MCF 10A (cell line): ENCODE data around the gene ELN. TPM values are rescaled to one million over a fixed set of nuclear protein-coding genes. Genes with fewer than 3 reads are reported as not detected.

Experiments
- BruUV-seq: library from RNA; stranded (reverse); fragments of 400-500 nt; replicated peaks from 2 replicates; lab custom pipeline; 2021; lab: Mats Ljungman, UMichigan
- CTCF ChIA-PET: fragments of 300-600 bp; sonication (Branson Sonifier 250); formaldehyde crosslinking; extraction: SDS; loops from one replicate; lab custom pipeline; 2021; ENCODE audit warnings: antibody characterized with exemption, inconsistent platforms; lab: Yijun Ruan, JAX
- POLR2A ChIA-PET: fragments of 300-600, 350-650 bp; sonication (Branson Sonifier 250); formaldehyde crosslinking; extraction: SDS; loops from one replicate; lab custom pipeline; 2020; ENCODE audit warnings: antibody characterized with exemption, inconsistent platforms; lab: Yijun Ruan, JAX
- DNase-seq: peaks from one replicate; pipeline ENCODE4 v3.0.0-alpha.2; 2018; ENCODE audit not compliant: unreplicated experiment
- H3K27ac Mint-ChIP-seq: one replicate; pipeline ENCODE4 v1.8.0; 2022; ENCODE audit warnings: mild to moderate bottlenecking, low read depth, mixed read lengths; ENCODE audit not compliant: unreplicated experiment
- H3K27me3 Mint-ChIP-seq: one replicate; pipeline ENCODE4 v1.8.0; 2022; ENCODE audit warnings: mixed read lengths; ENCODE audit not compliant: insufficient read depth, unreplicated experiment
- H3K36me3 Mint-ChIP-seq: one replicate; pipeline ENCODE4 v1.8.0; 2022; ENCODE audit warnings: mild to moderate bottlenecking, moderate library complexity, mixed read lengths; ENCODE audit not compliant: insufficient read depth, unreplicated experiment
- H3K4me1 Mint-ChIP-seq: one replicate; pipeline ENCODE4 v1.8.0; 2022; ENCODE audit warnings: mixed read lengths; ENCODE audit not compliant: insufficient read depth, unreplicated experiment
- H3K4me3 Mint-ChIP-seq: one replicate; pipeline ENCODE4 v1.8.0; 2022; ENCODE audit warnings: mild to moderate bottlenecking, moderate library complexity, mixed read lengths; ENCODE audit not compliant: unreplicated experiment
- H3K9me3 Mint-ChIP-seq: one replicate; pipeline ENCODE4 v1.8.0; 2022; ENCODE audit warnings: mixed read lengths; ENCODE audit not compliant: unreplicated experiment
- intact Hi-C: fragments of 100-400 bp; cut with micrococcal nuclease; formaldehyde crosslinking; loops from 2 replicates; pipeline ENCODE4 v1.14.1; 2022
- total RNA-seq: library from RNA; stranded (reverse); gene quantifications from 2 replicates; pipeline ENCODE4 v1.2.3, GENCODE V29; 2022
- TF ChIP-seq, protein P1 (sequence below): fragments of 200-600 bp; IDR thresholded peaks from one replicate; pipeline ENCODE4 v1.8.0; 2022; ENCODE audit warnings: antibody characterized with exemption, mild to moderate bottlenecking; ENCODE audit not compliant: unreplicated experiment

Gene ELN
- total RNA-seq, 1 experiment from 2014 or later, result not detected

DNA sequence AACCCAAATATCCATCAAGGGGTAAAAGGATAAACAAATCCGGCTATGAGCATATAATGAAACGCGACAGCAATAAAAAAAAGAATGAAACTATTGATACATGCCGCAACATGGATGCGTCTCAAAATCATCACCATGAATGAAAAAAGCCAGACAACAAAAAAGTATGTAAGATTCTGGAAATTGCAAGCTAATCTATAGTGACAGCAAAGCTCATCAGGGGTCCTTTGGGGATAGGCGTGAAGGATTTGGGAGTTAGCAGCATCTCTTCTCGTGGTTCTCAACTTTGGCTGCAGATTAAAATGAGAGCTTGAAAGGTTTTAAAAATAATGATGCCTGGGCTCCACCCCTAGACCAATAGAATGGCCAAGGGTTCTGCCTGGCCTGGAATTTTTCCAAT lies 46.0 kb upstream of the ELN start:
- Mint-ChIP-seq H3K9me3 (no peaks in the 10 kb centered on the region), H3K36me3 (no peaks in the 10 kb centered on the region), H3K4me1 (no peaks in the 10 kb centered on the region), H3K27ac (no peak overlapping the region), H3K27me3 (peaks cover 21% of the 10 kb centered on the region), H3K4me3 (no peak overlapping the region)
- no TSS peak for BruUV-seq
- ChIA-PET CTCF (no interaction called here), POLR2A (no interaction called here)
- intact Hi-C loops, result no loop called here
- TF ChIP-seq, protein P1, sequence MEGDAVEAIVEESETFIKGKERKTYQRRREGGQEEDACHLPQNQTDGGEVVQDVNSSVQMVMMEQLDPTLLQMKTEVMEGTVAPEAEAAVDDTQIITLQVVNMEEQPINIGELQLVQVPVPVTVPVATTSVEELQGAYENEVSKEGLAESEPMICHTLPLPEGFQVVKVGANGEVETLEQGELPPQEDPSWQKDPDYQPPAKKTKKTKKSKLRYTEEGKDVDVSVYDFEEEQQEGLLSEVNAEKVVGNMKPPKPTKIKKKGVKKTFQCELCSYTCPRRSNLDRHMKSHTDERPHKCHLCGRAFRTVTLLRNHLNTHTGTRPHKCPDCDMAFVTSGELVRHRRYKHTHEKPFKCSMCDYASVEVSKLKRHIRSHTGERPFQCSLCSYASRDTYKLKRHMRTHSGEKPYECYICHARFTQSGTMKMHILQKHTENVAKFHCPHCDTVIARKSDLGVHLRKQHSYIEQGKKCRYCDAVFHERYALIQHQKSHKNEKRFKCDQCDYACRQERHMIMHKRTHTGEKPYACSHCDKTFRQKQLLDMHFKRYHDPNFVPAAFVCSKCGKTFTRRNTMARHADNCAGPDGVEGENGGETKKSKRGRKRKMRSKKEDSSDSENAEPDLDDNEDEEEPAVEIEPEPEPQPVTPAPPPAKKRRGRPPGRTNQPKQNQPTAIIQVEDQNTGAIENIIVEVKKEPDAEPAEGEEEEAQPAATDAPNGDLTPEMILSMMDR, result no peak
- no peak for DNase-seq

DNA sequence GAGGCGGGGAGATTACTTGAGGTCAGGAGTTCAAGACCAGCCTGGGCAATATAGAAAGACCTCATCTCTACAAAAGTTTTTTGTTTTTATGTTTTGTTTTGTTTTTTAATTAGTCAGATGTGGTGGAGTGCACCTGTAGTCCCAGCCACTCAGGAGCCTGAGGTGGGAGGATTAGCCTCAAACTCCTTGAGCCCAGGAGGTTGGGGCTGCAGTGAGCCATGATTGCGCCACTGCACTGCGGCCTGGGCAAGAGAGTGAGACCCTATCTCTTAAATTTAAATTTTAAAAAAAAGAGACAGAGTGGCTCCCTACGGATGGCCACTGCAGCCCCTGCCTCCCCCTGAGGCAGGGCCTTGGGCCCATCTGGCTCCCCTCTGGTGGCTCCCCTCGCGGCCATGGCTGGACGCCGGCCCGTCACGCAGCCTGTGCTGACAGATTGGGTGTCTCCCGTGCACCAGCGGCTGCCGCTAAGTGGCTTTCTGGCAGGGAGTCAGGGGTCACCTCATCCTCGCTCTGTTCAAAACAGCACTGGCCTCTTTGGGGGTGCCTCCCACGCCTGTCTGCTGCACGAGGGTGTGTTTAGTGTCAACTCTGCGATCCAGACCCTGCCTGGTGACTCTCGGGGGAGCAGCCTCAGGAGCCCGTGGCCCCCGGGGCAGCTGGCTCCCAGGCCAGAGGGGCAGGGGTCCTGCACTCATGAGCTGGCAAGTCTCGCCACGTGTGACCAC lies 44.4 kb upstream of the ELN start:
- H3K36me3 Mint-ChIP-seq, result no peaks in the 10 kb centered on the region
- no peak overlapping the region for H3K4me3 Mint-ChIP-seq
- intact Hi-C loops, result no loop called here
- peaks cover 21% of the 10 kb centered on the region for H3K27me3 Mint-ChIP-seq
- no peaks in the 10 kb centered on the region for H3K9me3 Mint-ChIP-seq
- POLR2A ChIA-PET, result interaction anchor here (0.6 kb wide), 1 partner anchor 161 kb away, joined by 5 read pairs; no protein-coding TSS in a partner anchor
- no TSS peak for BruUV-seq
- no peaks in the 10 kb centered on the region for H3K4me1 Mint-ChIP-seq
- TF ChIP-seq, protein P1, result no peak
- H3K27ac Mint-ChIP-seq, result no peak overlapping the region
- no peak for DNase-seq
- CTCF ChIA-PET, result no interaction called here

DNA sequence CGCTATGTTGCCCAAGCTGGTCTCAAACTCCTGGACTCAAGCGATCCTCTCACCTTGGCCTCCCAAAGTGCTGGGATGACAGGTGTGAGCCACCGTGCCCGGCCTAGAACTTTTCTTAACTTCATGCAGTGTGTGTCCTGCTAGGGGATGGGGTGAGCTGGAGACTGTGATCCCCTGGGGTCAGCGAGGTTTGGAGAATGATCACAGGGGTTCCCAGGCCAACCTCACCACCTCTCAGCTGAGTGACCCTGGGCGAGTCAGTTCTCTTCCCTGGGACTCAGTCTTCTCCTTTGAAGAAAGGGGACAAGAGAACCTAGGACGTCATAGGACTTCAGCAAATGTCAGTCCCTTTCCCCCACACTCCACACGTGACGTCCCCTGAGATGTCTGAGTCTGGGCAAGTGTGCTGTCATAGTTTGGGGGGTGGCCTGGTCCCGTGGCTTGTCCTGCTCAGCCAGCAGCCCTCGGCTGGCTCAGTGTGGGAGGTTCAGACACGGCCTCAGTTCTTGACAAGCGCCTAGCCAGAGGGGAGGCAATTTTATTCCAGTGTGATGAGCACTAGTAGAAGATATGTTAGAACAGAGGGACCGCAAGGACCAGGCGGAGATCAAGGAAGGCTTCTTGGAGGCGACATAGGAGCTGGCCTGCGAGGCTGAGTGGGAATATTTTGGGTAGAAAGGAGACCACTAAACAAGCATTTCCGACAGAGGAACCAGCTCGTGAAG lies 43.3 kb upstream of the ELN start:
- CTCF ChIA-PET, result no interaction called here
- BruUV-seq, result no TSS peak
- H3K4me3 Mint-ChIP-seq, result no peak overlapping the region
- intact Hi-C loops, result no loop called here
- no peak for DNase-seq
- no peaks in the 10 kb centered on the region for H3K4me1 Mint-ChIP-seq
- H3K36me3 Mint-ChIP-seq, result no peaks in the 10 kb centered on the region
- POLR2A ChIA-PET, result no interaction called here
- peaks cover 21% of the 10 kb centered on the region for H3K27me3 Mint-ChIP-seq
- H3K27ac Mint-ChIP-seq, result no peak overlapping the region
- H3K9me3 Mint-ChIP-seq, result no peaks in the 10 kb centered on the region
- TF ChIP-seq, protein P1, result no peak

DNA sequence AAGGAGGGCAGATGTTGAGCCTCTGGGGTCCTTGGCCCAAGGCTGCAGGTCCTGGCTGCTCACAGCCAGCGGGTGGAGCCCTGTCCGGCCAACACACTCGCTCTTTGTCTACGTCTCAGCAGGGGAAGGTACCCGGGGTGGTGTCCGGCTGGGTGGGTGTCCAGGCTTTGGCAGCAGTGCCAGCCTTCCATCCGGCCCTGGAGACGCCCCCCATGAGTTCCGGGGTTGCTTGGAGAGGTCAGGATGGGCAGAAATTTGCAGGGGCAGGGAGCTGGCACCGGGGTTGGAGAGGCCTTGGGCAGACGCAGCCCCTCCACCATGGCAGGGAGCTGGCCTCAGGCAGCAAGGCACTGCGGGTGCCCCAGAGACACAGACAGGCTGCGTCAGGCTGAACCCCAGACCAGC lies 42.2 kb upstream of the ELN start:
- H3K9me3 Mint-ChIP-seq, result no peaks in the 10 kb centered on the region
- DNase-seq, result no peak
- TF ChIP-seq, protein P1, result no peak
- intact Hi-C loops, result no loop called here
- H3K4me3 Mint-ChIP-seq, result no peak overlapping the region
- H3K27me3 Mint-ChIP-seq, result peaks cover 21% of the 10 kb centered on the region
- no peaks in the 10 kb centered on the region for H3K36me3 Mint-ChIP-seq
- CTCF ChIA-PET, result interaction anchor here (0.8 kb wide), 1 partner anchor 23 kb away, joined by 3 read pairs; no protein-coding TSS in a partner anchor
- POLR2A ChIA-PET, result no interaction called here
- H3K4me1 Mint-ChIP-seq, result no peaks in the 10 kb centered on the region
- no TSS peak for BruUV-seq
- no peak overlapping the region for H3K27ac Mint-ChIP-seq
